Measurements from ENCODE around the gene AATK.

DNA sequence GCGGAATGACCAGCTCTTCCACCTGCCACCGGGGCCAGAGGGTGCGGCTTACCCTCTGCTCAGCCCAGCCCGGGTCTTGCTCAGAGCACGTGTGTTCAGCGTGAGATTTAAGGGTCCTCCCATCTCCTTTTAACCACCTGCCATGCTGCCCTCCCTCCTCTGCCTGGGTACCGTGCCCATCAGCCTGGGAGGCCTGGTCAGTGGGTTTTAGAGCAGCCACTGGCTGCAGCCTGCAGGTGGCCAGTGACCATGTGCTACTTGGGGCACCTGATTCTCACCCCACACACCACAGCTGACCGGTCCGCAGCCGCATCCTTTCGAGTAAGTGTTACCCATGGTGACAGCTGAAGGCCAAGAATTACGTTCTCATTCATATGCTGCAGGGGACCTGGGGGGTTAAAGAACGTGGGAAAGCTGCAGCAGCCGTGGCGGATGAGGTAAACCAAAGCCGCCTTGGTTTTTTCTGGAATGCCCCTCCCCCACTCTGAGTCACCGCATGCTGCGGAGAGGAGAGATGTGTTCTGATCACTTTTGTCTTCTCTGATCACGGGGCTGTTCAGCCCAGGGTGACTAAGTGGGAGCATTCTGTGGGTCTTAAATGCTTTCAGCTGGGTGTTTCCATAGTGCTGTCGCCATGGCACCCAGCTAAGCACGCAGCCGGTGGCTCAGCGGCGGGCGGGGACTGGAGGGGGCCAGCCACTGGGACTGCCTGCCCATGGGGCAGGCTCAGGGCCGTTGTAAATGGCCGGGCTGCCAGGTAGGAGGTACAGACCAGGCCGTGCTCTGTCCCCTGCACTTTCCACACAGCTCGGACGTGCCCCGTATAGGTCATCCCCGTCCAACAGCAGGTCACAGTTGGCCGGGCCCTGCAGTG is 71.3 kb downstream of the AATK start:
- TF ChIP-seq SIN3B (IDR thresholded peaks at IDR 0.05; ENCODE audit: low read depth): no peak
- TF ChIP-seq, protein P1, sequence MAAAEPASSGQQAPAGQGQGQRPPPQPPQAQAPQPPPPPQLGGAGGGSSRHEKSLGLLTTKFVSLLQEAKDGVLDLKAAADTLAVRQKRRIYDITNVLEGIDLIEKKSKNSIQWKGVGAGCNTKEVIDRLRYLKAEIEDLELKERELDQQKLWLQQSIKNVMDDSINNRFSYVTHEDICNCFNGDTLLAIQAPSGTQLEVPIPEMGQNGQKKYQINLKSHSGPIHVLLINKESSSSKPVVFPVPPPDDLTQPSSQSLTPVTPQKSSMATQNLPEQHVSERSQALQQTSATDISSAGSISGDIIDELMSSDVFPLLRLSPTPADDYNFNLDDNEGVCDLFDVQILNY (CRISPR knock-in tag; IDR thresholded peaks at IDR 0.05): no peak
- no peak; the same call in 1 of the 2 replicates for TF ChIP-seq ZBTB1 (CRISPR knock-in tag; IDR thresholded peaks at IDR 0.05; ENCODE audit: borderline replicate concordance, low read depth)
- peak; percentile 56 for TF ChIP-seq CCNT2 (IDR thresholded peaks at IDR 0.05; ENCODE audit: borderline replicate concordance, extremely low read depth, insufficient read length, low read depth, low read length)
- TF ChIP-seq ZNF121 (CRISPR knock-in tag; conservative IDR thresholded peaks at IDR 0.05): no peak
- TF ChIP-seq, protein P2, sequence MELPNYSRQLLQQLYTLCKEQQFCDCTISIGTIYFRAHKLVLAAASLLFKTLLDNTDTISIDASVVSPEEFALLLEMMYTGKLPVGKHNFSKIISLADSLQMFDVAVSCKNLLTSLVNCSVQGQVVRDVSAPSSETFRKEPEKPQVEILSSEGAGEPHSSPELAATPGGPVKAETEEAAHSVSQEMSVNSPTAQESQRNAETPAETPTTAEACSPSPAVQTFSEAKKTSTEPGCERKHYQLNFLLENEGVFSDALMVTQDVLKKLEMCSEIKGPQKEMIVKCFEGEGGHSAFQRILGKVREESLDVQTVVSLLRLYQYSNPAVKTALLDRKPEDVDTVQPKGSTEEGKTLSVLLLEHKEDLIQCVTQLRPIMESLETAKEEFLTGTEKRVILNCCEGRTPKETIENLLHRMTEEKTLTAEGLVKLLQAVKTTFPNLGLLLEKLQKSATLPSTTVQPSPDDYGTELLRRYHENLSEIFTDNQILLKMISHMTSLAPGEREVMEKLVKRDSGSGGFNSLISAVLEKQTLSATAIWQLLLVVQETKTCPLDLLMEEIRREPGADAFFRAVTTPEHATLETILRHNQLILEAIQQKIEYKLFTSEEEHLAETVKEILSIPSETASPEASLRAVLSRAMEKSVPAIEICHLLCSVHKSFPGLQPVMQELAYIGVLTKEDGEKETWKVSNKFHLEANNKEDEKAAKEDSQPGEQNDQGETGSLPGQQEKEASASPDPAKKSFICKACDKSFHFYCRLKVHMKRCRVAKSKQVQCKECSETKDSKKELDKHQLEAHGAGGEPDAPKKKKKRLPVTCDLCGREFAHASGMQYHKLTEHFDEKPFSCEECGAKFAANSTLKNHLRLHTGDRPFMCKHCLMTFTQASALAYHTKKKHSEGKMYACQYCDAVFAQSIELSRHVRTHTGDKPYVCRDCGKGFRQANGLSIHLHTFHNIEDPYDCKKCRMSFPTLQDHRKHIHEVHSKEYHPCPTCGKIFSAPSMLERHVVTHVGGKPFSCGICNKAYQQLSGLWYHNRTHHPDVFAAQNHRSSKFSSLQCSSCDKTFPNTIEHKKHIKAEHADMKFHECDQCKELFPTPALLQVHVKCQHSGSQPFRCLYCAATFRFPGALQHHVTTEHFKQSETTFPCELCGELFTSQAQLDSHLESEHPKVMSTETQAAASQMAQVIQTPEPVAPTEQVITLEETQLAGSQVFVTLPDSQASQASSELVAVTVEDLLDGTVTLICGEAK (IDR thresholded peaks at IDR 0.05): no peak
- TF ChIP-seq, protein P2 (CRISPR knock-in tag; IDR thresholded peaks at IDR 0.05): no peak
- TF ChIP-seq, protein P3, sequence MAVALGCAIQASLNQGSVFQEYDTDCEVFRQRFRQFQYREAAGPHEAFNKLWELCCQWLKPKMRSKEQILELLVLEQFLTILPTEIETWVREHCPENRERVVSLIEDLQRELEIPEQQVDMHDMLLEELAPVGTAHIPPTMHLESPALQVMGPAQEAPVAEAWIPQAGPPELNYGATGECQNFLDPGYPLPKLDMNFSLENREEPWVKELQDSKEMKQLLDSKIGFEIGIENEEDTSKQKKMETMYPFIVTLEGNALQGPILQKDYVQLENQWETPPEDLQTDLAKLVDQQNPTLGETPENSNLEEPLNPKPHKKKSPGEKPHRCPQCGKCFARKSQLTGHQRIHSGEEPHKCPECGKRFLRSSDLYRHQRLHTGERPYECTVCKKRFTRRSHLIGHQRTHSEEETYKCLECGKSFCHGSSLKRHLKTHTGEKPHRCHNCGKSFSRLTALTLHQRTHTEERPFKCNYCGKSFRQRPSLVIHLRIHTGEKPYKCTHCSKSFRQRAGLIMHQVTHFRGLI (CRISPR knock-in tag; IDR thresholded peaks at IDR 0.05): no peak
- no peak for TF ChIP-seq MTA1 (IDR thresholded peaks at IDR 0.05; ENCODE audit: borderline replicate concordance)
- TF ChIP-seq EP400 (IDR thresholded peaks at IDR 0.05): peak; percentile 86
- TF ChIP-seq POLR2AphosphoS5 (IDR thresholded peaks at IDR 0.05; ENCODE audit: control insufficient read depth, insufficient read depth, low read depth, low read length): 0 out of 2 replicates have a peak, but pooled peaks have one; percentile 34
- no peak for TF ChIP-seq ZFP1 (CRISPR knock-in tag; IDR thresholded peaks at IDR 0.05)
- TF ChIP-seq ELF1 (tag; IDR thresholded peaks at IDR 0.05): no peak
- TF ChIP-seq RBBP5 (IDR thresholded peaks at IDR 0.05; ENCODE audit: borderline replicate concordance, insufficient read depth, low read length, poor library complexity, severe bottlenecking): no peak
- peak; percentile 93 for TF ChIP-seq BMI1 (IDR thresholded peaks at IDR 0.05; ENCODE audit: low read length)
